GM12801 (cell line): ENCODE results near the gene DYRK1A.

Experiments
- TF ChIP-seq, protein P1 (sequence below): IDR thresholded peaks from one replicate; pipeline ENCODE4 v1.5.1; 2011; ENCODE audit warnings: control low read depth; ENCODE audit not compliant: insufficient read length; ENCODE audit errors: extremely low read depth

DYRK1A gene

DNA sequence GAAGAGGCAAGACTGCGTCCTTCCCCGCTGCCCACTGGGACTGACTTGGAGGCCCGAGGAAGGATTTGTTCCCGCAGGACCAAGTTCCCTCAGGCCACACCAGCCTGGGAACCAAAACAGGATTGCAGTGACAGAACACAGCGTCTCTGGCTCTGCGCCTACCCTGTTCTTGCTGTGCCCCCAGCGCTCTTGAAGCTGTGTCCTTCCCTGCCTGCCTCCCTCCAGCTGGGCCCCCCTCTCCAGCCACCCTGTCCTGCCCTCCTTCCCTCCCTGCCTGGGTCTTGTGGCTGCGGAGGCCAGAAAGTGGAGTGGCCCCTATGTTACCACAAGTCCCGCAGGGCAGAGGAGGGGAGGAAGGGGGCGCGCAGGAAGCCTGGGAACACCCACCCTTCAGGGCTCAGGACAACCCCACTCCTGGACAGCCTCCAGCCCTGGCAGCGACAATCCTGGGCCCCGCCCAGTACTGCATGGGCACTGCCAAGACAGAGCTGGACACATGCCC is 164.9 kb downstream of the DYRK1A start:
- TF ChIP-seq, protein P1, sequence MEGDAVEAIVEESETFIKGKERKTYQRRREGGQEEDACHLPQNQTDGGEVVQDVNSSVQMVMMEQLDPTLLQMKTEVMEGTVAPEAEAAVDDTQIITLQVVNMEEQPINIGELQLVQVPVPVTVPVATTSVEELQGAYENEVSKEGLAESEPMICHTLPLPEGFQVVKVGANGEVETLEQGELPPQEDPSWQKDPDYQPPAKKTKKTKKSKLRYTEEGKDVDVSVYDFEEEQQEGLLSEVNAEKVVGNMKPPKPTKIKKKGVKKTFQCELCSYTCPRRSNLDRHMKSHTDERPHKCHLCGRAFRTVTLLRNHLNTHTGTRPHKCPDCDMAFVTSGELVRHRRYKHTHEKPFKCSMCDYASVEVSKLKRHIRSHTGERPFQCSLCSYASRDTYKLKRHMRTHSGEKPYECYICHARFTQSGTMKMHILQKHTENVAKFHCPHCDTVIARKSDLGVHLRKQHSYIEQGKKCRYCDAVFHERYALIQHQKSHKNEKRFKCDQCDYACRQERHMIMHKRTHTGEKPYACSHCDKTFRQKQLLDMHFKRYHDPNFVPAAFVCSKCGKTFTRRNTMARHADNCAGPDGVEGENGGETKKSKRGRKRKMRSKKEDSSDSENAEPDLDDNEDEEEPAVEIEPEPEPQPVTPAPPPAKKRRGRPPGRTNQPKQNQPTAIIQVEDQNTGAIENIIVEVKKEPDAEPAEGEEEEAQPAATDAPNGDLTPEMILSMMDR = no peak

DNA sequence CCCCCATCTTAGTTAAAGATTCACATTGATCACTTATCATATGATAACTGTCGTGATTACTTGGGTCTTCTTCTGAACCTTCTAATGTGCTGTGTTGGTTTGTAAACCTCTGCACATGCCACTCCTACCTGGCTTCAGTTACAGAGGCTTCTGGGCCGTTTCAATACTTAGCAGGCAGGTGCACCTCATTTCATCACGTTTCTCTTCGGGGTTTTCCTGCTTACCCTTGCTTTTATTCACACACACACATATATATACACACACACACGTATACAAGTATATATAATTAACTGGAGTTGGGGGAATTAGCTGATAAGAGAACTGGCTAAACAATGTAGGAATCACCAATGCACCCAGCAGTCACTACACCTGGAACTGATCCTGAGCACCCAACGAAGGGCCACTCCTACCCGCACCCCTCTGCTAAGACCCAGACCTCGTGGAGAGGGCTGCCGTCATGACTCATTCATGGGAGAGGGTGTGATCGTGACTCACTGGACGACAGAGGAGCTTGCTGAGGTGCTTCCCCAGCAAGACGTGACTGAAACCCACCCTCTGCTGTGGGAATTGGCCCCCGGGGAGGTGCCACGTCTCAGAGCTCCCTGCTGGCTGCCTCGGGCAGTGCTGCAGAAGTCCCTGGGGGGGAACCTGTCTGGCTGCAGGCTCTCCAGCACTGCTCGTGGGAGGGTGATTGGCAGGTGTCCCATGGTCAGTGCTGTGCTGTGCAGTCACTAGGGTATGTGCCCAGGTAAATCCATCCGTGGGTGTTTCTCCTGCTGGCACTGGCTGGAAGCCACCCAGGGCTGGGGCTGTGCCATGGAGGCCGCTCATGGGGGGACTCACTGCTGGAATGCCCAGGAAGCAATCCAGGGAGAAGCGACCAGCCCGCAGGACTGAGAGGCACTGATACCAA is 166.6 kb downstream of the DYRK1A start:
- TF ChIP-seq, protein P1 = no peak

DNA sequence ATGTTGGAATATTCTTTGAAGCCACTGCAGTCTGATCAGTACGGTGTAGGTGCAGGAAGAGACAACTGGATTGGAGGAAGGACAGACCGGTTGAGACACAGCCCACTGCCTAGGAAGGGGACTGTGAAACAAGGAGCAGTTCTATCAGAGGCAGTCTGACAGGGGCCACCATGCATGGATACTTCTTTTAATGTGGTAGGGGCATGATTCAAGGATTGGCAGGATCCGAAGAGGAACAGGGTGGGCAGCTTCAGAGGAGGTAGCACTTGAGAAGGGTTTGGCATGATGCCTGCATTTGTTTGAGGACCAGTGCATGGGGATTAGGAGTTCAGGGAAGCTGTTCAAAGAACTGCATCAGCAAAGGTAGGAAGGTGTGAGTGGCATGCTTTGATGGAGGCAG is 167.9 kb downstream of the DYRK1A start:
- TF ChIP-seq, protein P1 = no peak

DNA sequence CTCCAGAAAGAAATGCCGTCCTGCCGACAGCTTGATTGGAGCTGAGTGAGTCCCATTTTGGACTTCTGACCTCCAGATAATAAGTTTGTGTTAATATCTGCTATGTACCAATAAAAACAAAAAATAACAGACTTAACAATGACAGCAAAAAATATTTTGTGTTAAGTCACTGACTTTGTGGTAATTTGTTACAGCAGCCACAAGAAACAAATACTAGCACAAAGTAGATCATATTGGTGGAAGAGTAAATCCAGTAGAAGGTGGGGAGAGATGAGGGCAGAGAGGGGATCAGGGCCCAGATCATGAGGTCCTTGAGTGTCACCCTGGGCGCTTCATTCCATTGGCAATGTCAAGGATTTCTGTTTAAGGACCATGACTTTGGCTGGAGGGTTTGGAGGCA is 168.6 kb downstream of the DYRK1A start:
- TF ChIP-seq, protein P1 = no peak

DNA sequence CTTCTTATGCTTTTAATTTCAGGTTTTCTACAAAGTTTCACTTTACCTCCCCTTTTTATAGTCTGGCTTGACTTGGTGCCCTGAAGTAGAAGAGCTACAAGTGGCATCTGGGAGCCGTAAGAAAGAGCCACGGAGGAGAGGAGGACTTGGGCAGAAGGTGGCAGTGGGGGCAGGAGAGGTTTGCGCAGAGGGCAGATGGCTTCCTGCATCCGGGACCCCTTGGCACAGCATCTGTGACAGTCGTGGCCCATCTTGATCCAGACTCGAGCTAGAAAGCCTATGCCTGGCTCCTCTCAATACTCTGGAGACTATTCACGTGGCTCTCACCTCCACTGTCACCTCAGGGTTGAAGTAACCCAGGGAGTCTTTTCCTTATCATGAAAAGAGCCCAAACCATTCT is 169.1 kb downstream of the DYRK1A start:
- TF ChIP-seq, protein P1 = no peak

DNA sequence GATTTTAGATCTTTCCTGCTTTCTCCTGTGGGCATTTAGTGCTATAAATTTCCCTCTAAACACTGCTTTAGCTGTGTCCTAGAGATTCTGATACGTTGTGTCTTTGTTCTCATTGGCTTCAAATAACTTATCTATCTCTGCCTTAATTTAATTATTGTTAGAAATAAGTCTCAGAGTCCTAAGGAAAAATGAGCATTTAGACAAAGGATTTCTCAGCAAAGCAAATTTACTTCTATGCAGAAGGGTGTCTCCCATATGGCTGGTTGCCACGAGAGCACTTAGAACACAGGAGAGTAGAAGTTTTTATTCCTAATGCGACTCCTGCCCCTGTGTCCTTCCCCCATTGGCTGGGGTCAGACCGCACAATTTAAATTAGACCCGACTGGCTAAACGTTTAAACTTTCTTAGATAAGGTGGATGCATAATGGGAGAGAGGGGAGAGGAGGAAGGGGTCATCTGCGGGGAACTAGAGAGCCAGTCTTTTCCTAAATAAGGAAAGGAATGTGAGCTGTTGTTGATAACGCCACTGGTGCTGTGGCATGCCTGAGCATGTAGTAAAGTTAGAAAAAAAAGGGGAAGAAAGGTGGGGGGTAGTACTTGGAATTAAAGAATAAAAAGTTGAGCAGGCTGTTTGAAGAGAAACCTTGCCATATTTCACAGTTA is 170.2 kb downstream of the DYRK1A start:
- TF ChIP-seq, protein P1 = no peak

DNA sequence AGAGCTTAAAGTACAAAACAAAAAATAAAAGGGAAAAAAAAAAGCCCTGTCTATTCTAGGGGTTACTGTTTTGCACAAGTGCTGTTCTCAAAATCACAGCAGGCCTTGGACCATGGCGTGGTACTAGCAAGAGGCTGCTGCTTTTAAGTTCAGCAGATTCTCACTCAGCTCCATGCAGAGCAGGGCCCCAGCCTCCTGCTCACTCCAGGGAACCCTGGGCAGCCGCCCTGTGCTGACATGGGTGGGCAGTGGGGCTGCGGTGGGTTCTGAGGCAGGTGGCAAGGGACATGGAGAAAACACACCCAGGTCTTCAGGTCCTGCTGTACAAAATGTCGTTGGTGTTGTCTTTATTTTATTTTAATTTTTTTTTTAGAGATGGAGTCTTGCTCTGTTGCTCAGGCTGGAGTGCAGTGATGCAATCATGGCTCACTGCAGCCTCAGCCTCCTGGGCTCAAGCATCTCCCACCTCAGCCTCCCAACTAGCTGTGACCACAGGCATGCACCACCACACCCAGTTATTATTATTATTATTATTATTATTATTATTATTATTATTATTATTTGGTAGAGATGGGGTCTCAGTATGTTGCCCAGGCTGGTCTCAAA is 170.9 kb downstream of the DYRK1A start:
- TF ChIP-seq, protein P1 = no peak
